RWPE1 (cell line): Measurements from ENCODE around the gene RPS6KA1.

Source experiments
- CTCF ChIA-PET: fragments of 350-600 bp; sonication (Branson Sonifier 250); formaldehyde crosslinking; extraction: SDS; loops from one replicate; lab custom pipeline; 2021; lab: Yijun Ruan, JAX
- POLR2A ChIA-PET: fragments of 400-600 bp; formaldehyde crosslinking; extraction: SDS; loops from one replicate; lab custom pipeline; 2020; ENCODE audit warnings: antibody characterized with exemption; ENCODE audit not compliant: low non-redundant PET; lab: Yijun Ruan, JAX
- DNase-seq: peaks from one replicate; pipeline ENCODE4 v3.0.0; 2012; ENCODE audit warnings: low spot score
- H3K27ac ChIP-seq: fragments of 450-650 bp; 2 replicates; pipeline ENCODE4 v1.5.1; 2017
- TF ChIP-seq, protein P1 (sequence below): fragments of 450-650 bp; conservative IDR thresholded peaks from 2 replicates; pipeline ENCODE4 v1.5.1; 2017; ENCODE audit warnings: low read depth, mild to moderate bottlenecking

The RPS6KA1 gene

GRCh38 chr1:26518355-26518754, 11.2 kb upstream of the RPS6KA1 start:
- no peak for DNase-seq
- TF ChIP-seq, protein P1, sequence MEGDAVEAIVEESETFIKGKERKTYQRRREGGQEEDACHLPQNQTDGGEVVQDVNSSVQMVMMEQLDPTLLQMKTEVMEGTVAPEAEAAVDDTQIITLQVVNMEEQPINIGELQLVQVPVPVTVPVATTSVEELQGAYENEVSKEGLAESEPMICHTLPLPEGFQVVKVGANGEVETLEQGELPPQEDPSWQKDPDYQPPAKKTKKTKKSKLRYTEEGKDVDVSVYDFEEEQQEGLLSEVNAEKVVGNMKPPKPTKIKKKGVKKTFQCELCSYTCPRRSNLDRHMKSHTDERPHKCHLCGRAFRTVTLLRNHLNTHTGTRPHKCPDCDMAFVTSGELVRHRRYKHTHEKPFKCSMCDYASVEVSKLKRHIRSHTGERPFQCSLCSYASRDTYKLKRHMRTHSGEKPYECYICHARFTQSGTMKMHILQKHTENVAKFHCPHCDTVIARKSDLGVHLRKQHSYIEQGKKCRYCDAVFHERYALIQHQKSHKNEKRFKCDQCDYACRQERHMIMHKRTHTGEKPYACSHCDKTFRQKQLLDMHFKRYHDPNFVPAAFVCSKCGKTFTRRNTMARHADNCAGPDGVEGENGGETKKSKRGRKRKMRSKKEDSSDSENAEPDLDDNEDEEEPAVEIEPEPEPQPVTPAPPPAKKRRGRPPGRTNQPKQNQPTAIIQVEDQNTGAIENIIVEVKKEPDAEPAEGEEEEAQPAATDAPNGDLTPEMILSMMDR, result no peak
- no peak overlapping the region for H3K27ac ChIP-seq
- ChIA-PET CTCF (interaction anchor here (0.6 kb wide), 2 partner anchors 180 to 1715 kb away, joined by 3 to 4 read pairs; no protein-coding TSS in a partner anchor), POLR2A (no interaction called here)

DNA sequence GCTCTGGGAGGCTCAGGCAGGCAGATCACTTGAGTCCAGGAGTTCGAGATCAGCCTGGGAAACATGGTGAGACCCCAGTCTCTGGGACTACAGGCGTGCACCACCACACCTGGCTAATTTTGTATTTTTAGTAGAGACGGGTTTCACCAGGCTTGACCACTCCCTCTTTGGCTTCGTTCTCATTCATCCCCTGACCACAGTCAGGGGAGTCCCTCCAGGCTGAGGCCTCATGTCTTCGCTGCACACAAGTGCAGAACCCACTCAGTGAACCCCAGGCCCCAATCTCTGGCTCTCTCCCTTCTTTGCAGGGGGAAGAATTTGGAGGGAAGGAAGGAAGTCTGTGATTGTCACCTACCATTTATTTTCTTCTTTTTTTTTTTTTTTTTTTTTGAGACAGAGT, 9.2 kb upstream of the RPS6KA1 start:
- TF ChIP-seq, protein P1, result no peak
- no peak overlapping the region for H3K27ac ChIP-seq
- POLR2A ChIA-PET, result no interaction called here
- DNase-seq, result no peak
- CTCF ChIA-PET, result no interaction called here

GRCh38 chr1:26521669-26522030, 7.9 kb upstream of the RPS6KA1 start:
- no peak overlapping the region for H3K27ac ChIP-seq
- DNase-seq, result no peak
- ChIA-PET CTCF (no interaction called here), POLR2A (no interaction called here)
- TF ChIP-seq, protein P1, result no peak

DNA sequence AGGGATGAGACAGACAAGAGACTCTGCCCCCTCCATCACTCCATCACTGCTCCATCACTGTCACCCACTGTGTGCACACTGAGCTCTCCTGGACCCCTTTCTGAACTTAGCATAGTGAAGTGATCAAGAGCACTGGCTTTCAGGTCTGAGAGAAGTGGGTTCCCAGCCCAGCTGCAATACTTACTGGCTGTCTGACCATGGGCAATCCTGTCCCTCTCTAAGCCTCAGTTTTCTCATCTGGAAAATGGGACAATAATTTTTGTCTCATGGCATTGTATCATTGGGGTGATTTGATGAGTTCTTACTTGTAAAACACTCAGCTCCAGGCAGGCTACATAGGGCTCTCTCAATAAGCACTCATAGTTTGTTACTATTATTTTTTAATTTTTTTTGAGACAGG, 7.5 kb upstream of the RPS6KA1 start:
- no peak overlapping the region for H3K27ac ChIP-seq
- TF ChIP-seq, protein P1, result no peak
- DNase-seq, result no peak
- CTCF ChIA-PET, result interaction anchor here (0.6 kb wide), 3 partner anchors 25 to 337 kb away, joined by 4 to 6 read pairs (median 5); no protein-coding TSS in a partner anchor
- POLR2A ChIA-PET, result no interaction called here

DNA sequence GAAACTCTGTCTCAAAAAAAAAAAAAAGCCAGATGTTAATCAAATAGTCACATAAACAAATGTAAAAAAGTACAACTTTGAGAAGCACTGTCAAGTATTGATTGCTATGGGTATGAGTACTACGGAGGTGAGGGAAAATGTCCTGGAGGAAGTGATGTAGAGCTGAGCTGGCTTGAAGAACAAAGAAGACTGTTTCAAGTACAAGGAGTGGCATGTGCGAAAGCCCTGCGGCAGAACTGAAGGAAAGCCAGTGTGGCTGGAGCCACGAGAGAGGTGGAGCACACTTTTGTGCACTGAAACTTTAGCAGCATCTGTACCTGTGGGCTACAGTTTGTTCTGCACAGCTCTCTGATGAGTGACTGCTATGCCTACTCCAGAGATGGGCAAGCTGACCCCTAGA, 5.4 kb upstream of the RPS6KA1 start:
- peak; percentile 78 for DNase-seq
- peak overlapping the region; percentile 38 for H3K27ac ChIP-seq
- TF ChIP-seq, protein P1, result no peak
- ChIA-PET POLR2A (interaction anchor here (0.7 to 1.3 kb wide), 2 partner anchors 11 to 23 kb away, joined by 3 to 6 read pairs; no protein-coding TSS in a partner anchor), CTCF (interaction anchor here (0.7 to 1.6 kb wide), 3 partner anchors 20 to 24 kb away, joined by 3 to 5 read pairs (median 4); no protein-coding TSS in a partner anchor)

- no peak overlapping the region for H3K27ac ChIP-seq
- TF ChIP-seq, protein P1, result no peak
- ChIA-PET POLR2A (no interaction called here), CTCF (no interaction called here)
- DNase-seq, result no peak
Observed at GRCh38 chr1:26526287-26526686, 3.3 kb upstream of the RPS6KA1 start.
